Kidney epithelial cell (primary cell): ENCODE results near the gene B3GNT9. TPM values are rescaled to one million over a fixed set of nuclear protein-coding genes. Genes with fewer than 3 reads are reported as not detected.

Experiments
- DNase-seq: peaks from one replicate; pipeline ENCODE4 v3.0.0-alpha.2; 2010; ENCODE audit warnings: low read depth
- H3K27me3 ChIP-seq: 2 replicates; pipeline ENCODE4 v1.6.0; 2011; ENCODE audit warnings: low read length; ENCODE audit not compliant: control insufficient read depth, insufficient read depth
- H3K36me3 ChIP-seq: 2 replicates; pipeline ENCODE4 v1.5.1; 2011; ENCODE audit warnings: low read length; ENCODE audit not compliant: control insufficient read depth, insufficient read depth
- H3K4me3 ChIP-seq: 2 replicates; pipeline ENCODE4 v1.5.1; 2011; ENCODE audit warnings: low read depth, mild to moderate bottlenecking, control low read depth, low read length
- CTCF ChIP-seq: IDR thresholded peaks from 2 replicates; pipeline ENCODE4 v1.5.1; 2011; ENCODE audit warnings: mild to moderate bottlenecking, moderate library complexity, low read length, control low read depth, inconsistent platforms; ENCODE audit not compliant: insufficient read depth, poor library complexity, severe bottlenecking
- total RNA-seq: library from RNA; depleted of rRNA; stranded (reverse); fragments of >200 nt; gene quantifications from 2 replicates; pipeline ENCODE4 v1.2.3, GENCODE V29; 2015

B3GNT9 gene
- total RNA-seq, 1 donor from 2014 or later: 2.4 TPM

GRCh38 chr16:67147437-67148140, 3.2 kb downstream of the B3GNT9 start:
- DNase-seq: no peak
- Histone ChIP-seq H3K4me3 (no peak overlapping the region), H3K36me3 (peaks cover 4% of the 10 kb centered on the region), H3K27me3 (peaks cover 20% of the 10 kb centered on the region)
- no peak for TF ChIP-seq CTCF

- DNase-seq: no peak
- Histone ChIP-seq H3K27me3 (peaks cover 19% of the 10 kb centered on the region), H3K4me3 (no peak overlapping the region), H3K36me3 (peaks cover 4% of the 10 kb centered on the region)
- peak; percentile 11 for TF ChIP-seq CTCF
Observed at GRCh38 chr16:67146523-67147357, 4.1 kb downstream of the B3GNT9 start.

DNA sequence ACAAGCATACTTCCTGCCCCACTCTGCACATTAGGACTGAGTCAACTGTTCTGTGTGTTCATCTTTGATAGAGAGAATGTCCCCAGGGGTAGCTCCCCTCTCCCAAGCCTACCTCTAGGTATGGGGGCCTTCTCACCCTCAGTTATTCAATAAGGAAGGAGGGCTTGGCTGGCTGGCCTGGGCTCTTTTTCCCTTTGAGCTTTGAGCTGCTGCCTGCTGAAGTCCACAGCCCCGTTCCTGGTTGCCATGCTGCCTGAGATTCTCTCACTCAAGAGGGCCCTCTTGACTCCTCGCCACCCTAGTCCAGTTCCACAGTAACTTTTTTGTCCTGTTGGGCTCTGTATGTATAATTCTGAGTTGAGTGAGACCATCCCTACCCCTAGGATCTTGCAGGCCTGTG, 5.1 kb downstream of the B3GNT9 start:
- peaks cover 4% of the 10 kb centered on the region for H3K36me3 ChIP-seq

DNA sequence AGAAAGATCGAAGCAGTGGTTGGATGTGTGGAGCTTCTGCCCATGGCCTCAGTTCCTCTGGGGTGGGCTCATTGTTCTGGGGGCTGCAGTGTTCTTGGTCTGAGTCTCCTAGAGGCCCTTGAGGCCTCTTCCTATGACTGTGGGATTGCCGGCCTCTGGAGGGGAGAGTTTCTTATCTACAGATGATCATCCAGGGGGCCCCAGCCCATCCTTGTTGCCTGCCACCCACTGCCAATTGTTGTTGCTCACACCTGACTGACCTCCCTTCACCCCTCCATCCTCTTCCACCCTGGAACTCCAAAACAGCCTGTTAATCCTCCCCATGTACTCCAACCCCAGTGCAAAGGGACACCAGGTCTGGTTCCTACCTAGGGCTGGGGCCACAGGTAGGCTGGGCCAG, 5.9 kb downstream of the B3GNT9 start:
- Histone ChIP-seq H3K36me3 (peaks cover 4% of the 10 kb centered on the region), H3K4me3 (no peak overlapping the region), H3K27me3 (peaks cover 9% of the 10 kb centered on the region)
- TF ChIP-seq CTCF: no peak
- DNase-seq: no peak

More for the DNA sequence above, 5.1 kb downstream of the B3GNT9 start:
- Histone ChIP-seq H3K4me3 (no peak overlapping the region), H3K27me3 (peaks cover 17% of the 10 kb centered on the region)
- DNase-seq: no peak
- TF ChIP-seq CTCF: no peak

- H3K4me3 ChIP-seq: no peak overlapping the region
- peaks cover 3% of the 10 kb centered on the region for H3K36me3 ChIP-seq
- DNase-seq: no peak
- no peak for TF ChIP-seq CTCF
- H3K27me3 ChIP-seq: no peaks in the 10 kb centered on the region
Observed at GRCh38 chr16:67142342-67142741, 8.5 kb downstream of the B3GNT9 start.

DNA sequence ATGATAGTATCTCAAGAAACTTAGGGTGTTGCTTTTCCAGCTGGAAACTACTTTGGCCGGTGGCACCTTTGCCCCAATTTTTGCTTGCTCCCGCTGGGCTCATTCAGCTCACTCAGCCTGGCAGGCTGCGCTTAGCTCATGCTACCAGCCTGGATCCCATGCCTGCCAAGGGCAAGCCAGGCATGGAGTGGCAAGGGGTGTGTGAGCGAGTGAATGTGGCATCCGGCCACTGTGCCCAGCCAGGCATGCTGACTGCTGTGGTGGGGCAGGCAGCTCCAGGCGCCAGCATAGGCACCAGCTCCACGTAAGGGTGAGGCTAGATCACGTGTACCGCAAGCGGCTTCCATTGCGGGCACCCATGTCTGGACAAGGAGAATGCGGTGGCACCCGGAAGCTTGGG, 9.4 kb downstream of the B3GNT9 start:
- H3K4me3 ChIP-seq: no peak overlapping the region
- H3K27me3 ChIP-seq: no peaks in the 10 kb centered on the region
- TF ChIP-seq CTCF: no peak
- DNase-seq: no peak
- H3K36me3 ChIP-seq: peaks cover 1% of the 10 kb centered on the region
